T-helper 9 cell (primary cell): ENCODE data around the gene METTL24.
"Not testable (repeated sequence)": the region's sequence is repeated elsewhere in the genome, so short reads cannot be mapped to it uniquely, and the experiment has no call there.

Source experiments
- DNase-seq: peaks from one replicate; pipeline ENCODE4 v3.0.0-alpha.2; 2020

Gene METTL24

DNA sequence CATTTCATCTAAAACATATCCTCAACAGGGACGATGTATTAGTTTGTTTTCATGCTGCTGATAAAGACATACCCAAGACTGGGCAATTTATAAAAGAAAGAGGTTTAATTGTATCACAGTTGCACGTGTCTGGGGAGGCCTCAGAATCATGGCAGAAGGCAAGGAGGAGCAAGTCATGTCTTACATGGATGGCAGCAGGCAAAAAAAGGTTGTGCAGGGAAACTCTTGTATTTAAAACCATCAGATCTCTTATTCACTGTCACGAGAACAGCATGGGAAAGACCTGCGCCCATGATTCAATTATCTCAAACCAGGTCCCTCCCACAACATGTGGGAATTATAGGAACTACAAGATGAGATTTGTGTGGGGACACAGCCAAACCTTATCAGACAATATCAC is 48.7 kb downstream of the METTL24 start:
- not testable (repeated sequence) for DNase-seq

DNA sequence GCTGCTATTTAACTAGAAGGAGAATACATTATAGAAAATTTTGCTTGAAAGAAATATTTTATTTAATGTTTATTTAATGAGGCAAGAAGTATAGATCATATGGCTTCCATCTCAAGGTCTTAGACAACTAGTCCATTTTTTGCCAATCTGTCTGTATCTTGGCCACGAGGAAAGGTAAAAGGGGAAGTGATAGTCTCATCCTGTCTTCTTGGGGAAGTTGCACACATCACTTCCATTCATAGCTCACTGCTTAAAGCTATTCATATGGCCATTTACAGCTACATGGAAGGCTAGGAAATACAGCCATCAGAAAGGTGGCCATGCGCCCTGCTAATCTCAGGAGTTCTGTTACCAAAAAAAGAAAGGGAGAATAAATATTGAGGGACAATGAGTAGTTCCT is 50.8 kb downstream of the METTL24 start:
- DNase-seq: no peak

DNA sequence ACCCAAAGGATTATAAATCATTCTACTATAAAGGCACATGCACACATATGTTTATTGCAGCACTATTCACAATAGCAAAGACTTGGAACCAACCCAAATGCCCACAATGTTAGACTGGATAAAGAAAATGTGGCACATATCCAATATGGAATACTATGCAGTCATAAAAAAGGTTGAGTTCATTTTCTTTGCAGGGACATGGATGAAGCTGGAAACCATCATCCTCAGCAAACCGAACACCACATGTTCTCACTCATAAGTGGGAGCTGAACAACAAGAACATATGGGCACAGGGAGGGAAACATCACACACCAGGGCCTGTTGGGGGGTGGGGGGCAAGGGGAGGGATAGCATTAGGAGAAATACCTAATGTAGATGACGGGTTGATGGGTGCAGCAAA is 52.3 kb downstream of the METTL24 start:
- DNase-seq: not testable (repeated sequence)

DNA sequence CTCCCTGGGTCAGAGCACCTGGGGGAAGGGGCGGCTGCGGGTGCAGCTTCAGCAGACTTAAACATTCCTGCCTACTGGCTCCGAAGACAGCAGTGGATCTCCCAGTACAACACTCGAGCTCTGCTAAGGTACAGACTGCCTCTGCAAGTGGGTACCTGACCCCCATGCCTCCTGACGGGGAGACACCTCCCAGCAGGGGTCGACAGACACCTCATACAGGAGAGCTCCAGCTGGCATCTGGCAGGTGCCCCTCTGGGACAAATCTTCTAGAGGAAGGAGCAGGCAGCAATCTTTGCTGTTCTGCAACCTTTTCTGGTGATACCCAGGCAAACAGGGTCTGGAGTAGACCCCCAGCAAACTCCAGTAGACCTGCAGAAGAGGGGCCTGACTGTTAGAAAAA is 54.5 kb downstream of the METTL24 start:
- not testable (repeated sequence) for DNase-seq

DNA sequence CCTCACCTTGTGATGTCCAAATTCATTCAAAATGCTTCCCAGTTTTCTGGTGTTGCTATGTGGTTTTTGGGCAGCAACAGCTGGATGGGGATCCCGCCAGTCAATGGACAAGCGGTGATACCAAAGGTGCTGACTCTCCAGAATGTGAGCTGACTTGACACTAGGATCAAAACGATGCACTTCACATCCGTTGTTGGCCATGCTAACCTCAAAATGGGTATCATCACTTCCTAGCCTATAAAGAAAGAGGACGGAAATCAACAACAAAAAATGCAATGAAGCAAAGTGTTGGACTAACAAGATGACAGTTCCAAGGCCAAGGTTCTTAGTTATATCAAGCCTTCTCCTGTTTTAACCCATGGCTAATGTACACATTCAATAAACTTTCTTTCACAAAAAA is 59.2 kb downstream of the METTL24 start:
- no peak for DNase-seq

DNA sequence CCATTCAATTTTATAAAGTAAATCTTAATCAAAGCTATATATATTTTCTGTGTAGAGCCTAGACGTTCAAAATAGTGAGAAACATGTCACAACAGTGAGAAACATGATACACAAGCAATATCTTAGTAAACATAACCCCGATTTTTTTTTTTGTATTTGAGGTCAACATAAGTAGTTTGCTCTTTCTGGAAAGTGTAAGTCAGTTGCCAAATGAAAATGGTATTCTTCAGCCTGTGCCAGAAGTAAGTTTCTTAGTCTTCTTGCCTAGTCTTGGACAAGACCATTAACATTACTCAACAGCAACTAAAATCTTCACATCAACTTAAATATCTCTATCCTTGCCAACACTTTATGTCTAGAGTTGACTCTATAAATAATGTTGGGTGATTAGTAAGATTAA is 59.7 kb downstream of the METTL24 start:
- no peak for DNase-seq

DNA sequence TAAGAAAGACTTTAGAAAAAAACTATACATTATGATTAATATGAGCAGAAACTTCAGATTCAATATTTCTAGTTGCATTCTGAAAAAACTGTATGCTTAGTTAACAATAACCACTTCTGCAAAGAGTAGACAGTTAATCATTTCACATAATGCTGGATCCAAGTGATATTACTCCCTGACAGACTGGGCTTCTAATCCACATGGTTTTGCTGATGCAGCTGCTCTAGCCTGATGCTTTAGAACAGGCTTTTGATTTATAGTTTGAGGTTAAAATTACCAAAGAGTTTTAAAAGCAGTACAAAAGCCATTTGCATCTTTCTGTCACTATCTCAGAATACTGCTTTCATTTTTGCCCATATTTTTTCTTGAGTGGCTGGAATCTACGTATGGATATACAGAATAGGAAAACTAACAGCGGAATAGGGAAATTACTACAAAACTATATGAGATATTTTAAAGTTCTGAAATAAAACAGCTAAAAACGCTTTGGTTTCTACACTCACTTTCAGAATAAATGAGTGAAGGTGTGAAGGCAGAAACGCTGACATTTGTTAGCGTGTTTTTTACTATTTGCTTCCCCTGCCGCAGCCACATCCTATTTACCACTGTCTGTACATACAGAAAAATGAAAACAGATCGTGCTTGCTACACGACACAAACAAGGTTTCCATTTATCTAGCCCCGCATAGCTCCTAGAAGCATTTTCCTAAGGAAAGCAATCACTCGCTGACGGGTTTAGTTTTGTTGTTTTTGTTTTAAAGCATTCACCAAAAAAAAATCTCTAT is 61.7 kb downstream of the METTL24 start:
- no peak for DNase-seq

DNA sequence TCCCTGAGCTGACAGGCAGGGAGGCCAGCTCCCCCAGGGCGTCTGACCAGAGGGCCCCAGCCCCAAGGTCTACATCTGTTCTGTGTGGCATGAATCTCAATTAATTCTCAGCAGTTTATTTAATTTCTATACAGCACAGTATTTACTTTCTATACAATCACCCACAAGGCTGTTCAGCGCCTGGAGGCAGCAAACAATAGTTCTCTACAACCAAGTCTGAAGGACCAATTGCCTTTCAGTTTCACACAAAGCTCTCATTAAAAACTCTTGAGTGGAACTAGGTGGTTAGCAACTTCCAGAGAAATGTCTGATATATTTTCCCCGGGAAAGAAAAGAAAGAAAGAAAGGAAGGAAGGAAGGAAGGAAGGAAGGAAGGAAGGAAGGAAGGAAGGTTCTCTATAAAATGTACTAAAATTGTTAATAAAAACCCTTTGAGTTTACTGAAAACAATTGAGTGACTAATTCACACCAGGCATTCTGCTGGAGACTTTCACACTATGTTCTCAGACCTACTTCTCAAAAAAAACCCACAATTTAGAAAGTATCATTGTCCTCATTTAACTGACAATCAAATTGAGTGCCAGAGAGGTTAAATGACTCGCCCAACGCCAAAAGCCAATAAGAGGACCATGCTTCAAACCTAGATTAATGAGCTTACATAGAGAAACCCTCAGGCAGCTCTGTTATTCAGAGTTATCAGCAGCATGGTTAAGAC is 62.5 kb downstream of the METTL24 start:
- DNase-seq: no peak

DNA sequence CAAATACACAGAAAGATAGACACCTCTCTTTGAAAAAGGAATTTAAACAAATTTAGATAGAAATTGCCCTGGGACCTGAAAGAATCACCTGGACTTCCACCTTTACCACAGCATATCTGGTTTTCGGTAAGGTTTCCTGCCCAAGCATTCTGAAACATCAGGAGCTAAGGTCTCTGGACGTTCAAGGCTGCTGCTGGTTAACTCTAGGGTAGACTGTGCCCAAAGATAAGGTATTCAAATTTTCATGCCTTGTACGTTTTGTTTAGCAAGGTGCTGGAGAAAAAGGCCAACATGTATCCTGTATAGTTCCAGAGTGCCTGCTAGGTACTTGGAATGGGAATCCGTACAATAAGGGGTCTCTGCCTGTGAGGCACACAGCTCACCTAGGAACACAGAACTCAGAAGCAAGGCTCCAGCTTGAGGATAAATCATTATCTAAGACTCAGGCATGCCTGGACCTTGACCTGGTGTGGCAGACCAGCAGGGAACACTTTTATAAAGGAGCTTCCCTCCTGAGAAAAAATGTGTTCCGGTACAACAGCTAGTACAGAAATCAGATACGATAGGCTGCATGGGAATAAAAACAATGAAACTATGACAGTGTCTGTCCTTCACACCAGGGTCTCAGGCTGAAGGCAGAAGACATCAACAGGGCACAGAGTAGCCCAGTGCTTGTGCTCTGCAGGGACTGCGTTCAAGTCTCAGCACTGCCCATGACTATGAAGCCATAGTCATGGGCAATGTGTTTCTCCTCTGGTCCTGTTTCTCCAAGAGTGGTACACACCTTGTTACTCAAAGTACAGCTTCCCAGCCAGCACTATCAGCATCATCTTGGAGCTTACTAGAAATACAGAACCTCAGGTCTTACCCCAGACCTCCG is 70.4 kb downstream of the METTL24 start:
- no peak for DNase-seq

DNA sequence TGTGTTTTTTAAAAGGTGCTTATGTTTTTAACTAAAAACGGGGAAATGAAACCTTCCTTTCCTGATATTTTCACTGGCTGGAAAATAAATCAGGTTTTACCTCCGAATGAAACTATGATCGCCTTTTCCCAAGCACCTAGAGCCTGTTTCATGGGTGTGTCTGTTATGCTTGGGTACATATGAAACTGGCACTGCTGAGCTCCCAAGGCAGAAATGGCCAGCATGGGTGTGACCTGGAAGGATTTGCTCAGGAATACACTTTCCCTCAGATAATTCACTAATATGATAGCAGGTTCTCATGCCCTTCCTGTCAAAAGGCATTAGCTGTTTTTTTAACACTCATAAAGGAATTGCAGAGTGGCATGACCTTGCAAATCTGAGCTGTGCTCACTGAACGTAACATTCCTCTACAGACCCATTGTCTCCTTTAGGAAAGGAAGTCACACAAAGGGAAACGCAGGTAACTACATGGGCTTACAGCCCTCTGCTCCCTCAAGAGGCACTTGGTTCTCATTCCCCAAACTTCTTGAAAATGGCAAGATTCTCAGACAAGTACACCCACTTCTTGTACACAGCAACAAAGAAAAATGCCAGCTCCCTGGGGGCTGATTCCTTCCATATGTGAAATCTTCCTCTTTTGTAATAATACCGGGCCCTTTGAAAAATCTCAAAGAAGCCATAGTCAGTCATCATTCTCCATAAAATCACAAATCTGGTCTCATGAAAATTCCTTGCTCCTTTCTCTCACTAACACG is 72.7 kb downstream of the METTL24 start:
- no peak for DNase-seq

DNA sequence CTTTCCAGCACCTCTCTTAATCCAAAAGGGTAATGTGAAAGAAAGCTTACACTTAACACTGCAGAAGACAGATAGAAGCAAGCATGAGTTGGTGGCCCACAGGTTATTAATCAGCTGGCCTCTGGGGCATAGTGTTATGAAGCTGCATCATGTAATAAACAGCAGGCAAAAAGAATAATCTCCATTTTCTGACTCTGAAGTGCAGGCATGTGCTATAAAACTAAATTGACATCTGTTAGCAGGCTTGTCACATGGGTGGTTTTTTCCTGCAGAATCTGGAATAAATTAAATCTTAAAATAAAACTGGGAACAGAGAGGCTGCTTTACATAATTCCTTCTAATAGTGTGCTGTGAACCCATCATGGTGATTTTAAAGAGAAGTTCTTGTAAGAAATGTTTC is 73.3 kb downstream of the METTL24 start:
- DNase-seq: no peak

DNA sequence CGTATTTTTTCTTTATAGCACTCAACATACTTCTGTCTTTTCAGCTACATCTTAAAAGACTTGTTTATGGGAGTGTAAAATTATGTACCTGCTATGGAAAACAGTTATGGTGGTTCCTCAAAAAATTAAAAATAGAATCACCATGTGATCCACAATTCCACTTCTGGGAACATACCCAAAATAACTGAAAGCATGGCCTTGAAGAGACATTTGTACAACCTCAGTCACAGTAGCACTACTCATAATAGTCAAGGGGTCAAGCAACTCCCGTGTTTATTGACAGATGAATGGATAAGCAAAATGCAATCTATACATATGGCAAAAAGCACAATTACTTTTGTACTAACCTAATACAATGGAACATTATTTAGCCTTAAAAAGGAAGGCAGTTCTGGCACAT is 74.5 kb downstream of the METTL24 start:
- no peak for DNase-seq

DNA sequence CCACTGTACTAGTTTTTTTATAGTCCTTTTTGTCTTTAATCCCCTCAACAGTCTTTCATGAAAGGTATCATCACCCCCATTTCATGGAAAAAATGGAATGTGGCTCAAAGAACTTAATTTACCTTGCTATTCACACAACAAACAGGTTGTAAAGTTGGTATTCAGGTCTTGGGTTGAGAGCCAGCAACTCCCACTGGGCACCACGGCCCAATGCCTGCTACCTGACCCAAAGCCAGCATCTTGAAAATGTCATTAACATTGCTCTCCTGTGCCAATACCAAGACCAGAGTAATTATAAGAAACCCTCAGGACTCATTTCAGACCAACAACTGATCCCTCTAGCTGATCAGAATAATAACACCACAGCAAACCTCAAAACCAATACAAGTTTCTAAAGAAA is 75.7 kb downstream of the METTL24 start:
- no peak for DNase-seq

DNA sequence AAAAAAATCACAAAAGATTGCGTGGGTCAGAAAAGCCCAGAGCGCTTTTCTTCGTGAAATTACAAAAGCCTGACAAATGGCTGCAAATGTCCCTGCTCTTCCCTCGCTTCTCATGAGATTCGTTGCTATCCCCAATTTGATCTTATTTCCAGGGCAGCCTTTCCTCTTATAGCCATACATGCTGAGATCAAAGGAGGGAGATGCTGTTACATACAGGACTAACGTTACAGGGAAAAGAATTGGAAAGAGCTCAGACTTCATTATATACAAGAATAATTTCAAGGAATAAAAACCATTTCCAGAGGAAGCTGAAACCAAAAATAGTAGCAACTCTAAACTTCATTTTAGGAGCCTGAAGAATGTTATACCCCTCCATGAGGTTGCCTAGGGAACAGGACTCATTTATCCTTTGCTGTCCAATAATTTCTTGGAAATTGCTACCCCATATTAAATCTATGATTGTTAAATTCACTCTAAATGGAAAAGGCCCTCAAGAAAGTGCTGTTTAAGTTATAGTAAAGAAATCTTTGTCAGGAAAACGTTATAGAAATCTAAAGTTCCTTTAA is 81.0 kb downstream of the METTL24 start:
- no peak for DNase-seq

DNA sequence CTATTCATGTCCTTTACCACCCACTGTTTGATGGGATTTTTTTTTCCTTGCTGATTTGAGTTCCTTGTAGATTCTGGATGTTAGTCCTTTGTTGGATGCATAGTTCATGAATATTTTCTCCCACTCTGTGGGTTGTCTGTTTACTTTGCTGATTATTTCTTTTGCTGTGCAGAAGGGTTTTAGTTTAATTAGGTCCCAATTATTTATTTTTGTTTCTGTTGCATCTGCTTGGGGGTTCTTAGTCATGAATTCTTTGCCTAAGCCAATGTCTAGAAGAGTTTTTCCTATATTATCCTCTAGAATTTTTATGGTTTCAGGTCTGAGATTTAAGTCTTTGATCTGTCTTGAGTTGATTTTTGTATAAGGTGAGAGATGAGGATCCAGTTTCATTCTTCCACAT is 85.4 kb downstream of the METTL24 start:
- not testable (repeated sequence) for DNase-seq

DNA sequence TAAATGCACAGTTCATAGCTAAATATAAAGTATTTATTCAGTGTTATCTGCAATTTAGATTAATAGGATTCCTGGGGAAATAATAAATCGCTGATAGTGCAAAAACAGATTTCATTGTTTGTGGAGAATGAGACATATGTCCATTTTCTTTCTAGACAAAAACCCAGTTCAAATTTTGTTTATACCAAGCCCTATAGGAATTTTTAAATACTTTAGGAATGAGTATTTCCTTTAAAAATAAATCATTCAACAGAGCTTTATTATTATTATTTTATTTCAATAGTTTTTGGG is 86.5 kb downstream of the METTL24 start:
- no peak for DNase-seq

DNA sequence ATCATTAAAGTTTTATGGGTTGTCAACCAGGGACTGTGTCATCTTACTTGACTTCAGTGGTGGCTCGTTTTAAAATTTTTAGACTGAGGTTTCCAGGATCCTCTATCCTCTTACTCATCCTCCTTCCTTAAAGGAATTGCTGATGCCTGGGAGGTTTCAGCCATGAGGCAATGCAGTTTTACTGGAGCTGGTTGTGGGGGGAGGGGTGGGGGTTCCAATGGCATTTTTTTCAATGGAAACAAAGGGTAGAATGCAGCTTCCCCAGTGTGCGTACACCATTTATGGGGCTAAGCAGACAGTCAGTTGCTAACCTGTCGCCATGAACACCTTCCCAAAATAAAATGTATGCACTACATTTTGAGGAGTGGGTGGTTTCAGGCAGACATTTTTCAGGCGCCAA is 88.0 kb downstream of the METTL24 start:
- DNase-seq: no peak

DNA sequence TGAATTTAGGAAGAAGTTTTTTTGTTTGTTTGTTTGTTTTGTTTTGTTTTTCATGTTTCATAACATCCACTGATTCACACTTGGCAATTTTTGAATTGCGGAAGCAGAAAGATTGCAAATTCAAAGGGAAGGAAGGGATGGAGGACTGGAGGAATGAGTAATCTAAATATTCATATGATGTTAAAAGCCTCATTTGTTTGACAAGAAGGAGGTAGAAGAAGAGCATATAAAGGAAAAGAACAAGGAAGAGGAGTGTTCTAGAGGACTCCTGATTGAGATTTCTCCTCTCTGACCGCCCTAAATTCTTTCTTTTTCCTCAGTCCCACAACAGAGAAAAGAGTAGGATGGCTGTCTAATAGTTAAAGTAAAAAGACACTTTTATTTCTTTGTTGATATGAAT is 88.5 kb downstream of the METTL24 start:
- DNase-seq: no peak

DNA sequence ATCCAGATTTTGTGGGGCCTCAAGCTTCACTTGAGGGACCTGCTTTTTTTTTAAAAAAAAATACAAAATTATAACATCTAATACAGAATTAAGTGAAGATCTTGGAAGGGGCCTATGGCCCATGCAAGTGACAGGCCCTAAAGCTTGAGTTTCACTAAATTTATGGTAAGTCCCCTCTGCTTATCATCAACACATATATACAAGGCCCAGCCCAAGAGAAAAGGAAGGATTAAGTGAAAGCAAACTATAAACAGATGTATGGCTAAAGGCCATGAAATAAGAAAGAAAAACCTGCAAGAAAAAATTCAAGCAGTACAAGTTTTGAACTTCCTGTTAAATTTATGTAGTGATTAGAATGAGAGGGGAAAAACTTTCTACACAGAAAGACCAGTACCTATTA is 91.2 kb downstream of the METTL24 start:
- DNase-seq: no peak

DNA sequence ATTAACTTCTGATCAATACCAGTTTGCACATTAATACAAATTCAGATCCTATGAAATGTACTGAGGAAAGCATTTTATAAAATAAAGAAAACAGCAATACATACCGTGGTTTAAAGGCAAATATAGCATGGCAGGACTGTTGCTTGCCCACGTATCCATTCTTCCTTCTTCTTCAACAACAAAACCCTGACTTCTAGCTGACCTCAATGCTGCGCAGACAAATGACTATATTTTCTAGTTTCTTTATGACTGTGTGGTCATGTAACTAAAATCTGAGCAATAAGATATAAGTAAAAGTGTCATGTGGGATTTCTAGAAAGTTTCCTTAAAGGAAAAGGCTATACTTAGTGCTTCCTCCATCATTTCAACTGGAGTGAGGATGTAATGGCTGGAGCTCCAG is 92.9 kb downstream of the METTL24 start:
- DNase-seq: no peak

DNA sequence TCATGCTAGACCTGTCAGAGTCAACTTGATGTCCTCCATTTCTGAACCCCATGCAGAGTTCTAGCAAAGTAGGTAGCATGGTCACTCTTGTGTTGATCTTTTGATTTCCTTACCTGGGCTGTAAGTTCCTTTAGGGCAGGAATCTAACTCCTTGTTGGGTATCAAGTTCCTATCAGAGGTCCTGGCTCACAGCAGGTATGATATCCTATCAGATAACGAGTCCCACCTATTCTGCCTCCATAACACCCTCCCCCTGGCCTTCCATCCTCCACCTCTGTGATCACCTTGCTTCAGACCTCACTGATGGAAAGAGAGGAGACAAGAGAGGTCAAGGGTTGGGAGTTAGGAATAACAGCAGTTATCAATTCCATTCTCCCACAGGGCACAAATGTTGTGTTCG is 101.8 kb downstream of the METTL24 start:
- no peak for DNase-seq

DNA sequence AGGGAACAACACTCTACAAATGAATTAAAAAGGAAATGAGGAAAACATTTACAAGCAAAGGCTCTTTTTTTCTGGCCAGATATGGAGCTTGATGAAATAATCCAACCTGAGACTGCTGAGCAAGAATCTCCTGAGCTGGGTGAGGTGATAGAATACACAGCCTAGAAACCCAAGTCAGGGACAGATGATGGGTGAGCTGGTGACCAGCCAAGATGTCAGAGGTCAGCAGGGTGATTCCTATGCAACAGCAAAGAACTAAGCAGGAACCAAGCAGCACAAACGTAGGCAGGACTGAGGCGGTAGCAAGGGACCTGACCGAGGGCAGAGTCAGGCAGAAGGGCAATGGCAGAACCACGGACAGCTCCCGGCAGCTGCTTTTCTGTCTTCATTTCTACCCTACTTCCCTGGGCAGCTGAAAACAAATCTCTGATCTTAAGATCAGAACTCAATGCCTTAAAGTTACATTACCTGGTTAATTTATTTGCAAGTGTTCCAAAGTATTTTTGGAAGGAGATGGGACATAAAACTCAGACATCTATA is 102.9 kb downstream of the METTL24 start:
- no peak for DNase-seq
